ENCODE data around the gene MB.

MB gene

DNA sequence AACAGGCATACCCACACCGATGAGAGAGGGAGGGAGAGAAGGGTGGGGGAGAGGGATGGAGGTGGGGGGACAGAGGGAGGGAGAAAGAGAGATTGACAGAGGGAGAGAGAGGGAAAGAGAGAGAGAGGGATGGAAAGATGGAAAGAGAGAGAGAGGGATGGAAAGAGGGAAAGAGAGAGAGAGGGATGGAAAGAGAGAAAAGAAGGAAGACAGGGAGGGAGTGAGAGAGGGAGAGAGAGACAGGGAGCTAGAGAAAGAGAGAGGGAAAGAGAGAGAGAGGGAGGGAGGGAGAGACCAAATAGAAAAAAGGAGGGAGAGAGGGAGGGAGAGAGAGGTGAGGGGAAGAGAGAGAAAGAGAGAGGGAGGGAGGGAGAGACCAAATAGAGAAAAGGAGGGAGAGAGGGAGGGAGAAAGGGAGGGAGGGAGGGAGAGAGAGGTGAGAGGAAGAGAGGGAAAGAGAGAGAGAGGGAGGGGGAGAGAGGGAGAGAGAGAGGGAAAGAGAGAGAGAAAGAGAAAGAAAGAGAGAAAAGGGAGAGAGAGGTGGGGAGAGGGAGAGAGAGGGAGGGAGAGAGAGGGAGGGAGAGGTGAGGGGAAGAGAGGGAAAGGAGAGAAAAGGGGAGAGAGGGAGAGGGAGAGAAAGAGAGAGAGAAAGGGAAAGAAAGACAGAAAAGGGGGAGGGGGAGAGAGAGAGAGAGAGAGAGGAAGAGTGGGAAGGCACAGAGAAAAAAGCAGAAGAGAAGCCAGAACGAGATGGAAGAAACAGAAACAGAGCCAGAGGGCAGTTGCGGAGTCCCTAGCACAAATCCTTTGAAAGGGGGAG, 23.8 kb downstream of the MB start:
- TF ChIP-seq POLR2AphosphoS5 (IDR thresholded peaks at IDR 0.05; ENCODE audit: borderline replicate concordance, low read depth, low read length) = no peak

DNA sequence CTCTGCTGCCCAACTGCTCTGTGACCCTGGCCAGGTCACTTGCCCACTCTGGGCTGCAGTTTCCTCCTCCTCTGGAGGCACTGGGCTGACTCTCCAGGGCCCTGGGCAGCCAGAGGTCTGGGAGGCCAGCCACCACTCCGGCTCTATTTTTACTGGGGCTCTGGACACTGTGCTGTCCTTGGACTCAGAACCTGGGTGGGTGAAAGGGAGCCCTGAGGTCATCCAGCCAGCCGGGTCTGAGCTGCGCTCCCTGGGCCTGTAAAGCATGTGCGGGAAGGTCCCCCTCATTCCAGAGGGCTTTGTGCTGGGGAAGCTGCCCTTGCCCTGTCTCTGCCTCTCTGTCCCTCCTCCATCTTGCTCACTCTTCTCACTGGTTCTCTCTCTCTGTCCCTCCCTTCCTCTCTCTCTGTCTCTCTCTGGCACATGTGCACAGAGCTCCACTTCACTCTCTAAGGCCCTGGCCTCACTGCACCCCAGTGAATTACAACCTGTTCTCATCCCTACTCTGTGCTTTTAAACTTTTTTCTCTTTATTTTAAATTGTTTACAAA, 24.6 kb downstream of the MB start:
- no peak overlapping the region for H3K4me3 ChIP-seq
- no peak overlapping the region for H3K9ac ChIP-seq (ENCODE audit: insufficient read length)
- TF ChIP-seq EZH2 (IDR thresholded peaks at IDR 0.05) (no peak), POLR2AphosphoS5 (IDR thresholded peaks at IDR 0.05; ENCODE audit: borderline replicate concordance, low read depth, low read length) (no peak), FOXP2 (optimal IDR thresholded peaks at IDR 0.05; ENCODE audit: control extremely low read depth, extremely low read length, insufficient read depth) (no peak)
- no peaks in the 10 kb centered on the region for H3K36me3 ChIP-seq (ENCODE audit: insufficient read depth, low read length)
- no peak for DNase-seq (ENCODE audit: low read depth, low spot score)
- H3K27ac ChIP-seq = no peak overlapping the region
- H3K9me3 ChIP-seq (ENCODE audit: low read depth, low read length) = no peaks in the 10 kb centered on the region

More for the DNA sequence above, 23.8 kb downstream of the MB start:
- Histone ChIP-seq H3K4me3 (no peak overlapping the region), H3K9ac (ENCODE audit: insufficient read length) (no peak overlapping the region), H3K36me3 (ENCODE audit: insufficient read depth, low read length) (no peaks in the 10 kb centered on the region), H3K9me3 (ENCODE audit: low read depth, low read length) (no peaks in the 10 kb centered on the region), H3K27ac (no peak overlapping the region)
- DNase-seq (ENCODE audit: low read depth, low spot score) = no peak

GRCh38 chr22:35591714-35592417, 25.3 kb downstream of the MB start:
- H3K9me3 ChIP-seq (ENCODE audit: low read depth, low read length) = no peaks in the 10 kb centered on the region
- H3K27ac ChIP-seq = no peak overlapping the region
- no peak overlapping the region for H3K4me3 ChIP-seq
- TF ChIP-seq FOXP2 (optimal IDR thresholded peaks at IDR 0.05; ENCODE audit: control extremely low read depth, extremely low read length, insufficient read depth) = no peak
- TF ChIP-seq EZH2 (IDR thresholded peaks at IDR 0.05) = no peak
- TF ChIP-seq POLR2AphosphoS5 (IDR thresholded peaks at IDR 0.05; ENCODE audit: borderline replicate concordance, low read depth, low read length) = no peak
- H3K9ac ChIP-seq (ENCODE audit: insufficient read length) = no peak overlapping the region
- no peak for DNase-seq (ENCODE audit: low read depth, low spot score)
- H3K36me3 ChIP-seq (ENCODE audit: insufficient read depth, low read length) = no peaks in the 10 kb centered on the region

DNA sequence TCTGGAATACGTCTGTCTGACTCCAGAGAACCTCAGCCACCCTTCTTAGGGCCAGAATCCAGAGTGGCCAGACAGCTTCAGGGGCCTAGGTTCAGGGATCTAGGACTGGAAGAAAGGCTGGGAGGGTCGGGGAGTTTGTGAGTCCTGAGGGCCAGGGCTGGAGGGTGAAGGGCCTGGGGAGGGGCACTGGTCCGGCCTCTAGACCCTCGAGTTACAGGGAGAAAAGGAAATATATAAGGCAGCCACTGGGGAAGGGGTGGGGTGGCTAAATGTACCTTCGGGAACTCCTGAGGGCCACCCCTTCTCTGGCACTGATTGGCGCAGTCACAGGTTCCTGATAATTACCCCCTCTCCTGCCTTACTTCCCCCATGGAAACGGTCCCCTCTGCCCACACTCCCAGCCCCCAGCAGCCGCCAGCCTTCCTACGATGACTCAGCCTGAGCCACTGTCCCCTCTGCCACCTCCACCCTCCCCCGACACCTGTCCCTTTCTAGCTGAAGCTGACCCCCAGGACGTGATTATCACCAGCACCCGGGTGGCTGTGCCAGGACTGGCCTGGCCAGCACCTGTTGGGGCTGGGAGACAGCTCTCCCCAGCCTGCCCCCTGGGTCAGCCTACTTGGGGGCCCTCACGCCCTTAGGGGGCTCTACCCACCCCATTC, 26.4 kb downstream of the MB start:
- H3K9me3 ChIP-seq (ENCODE audit: low read depth, low read length) = no peaks in the 10 kb centered on the region
- no peaks in the 10 kb centered on the region for H3K36me3 ChIP-seq (ENCODE audit: insufficient read depth, low read length)
- H3K27ac ChIP-seq = no peak overlapping the region
- no peak overlapping the region for H3K9ac ChIP-seq (ENCODE audit: insufficient read length)
- no peak overlapping the region for H3K4me3 ChIP-seq
- DNase-seq (ENCODE audit: low read depth, low spot score) = no peak
- no peak for TF ChIP-seq POLR2AphosphoS5 (IDR thresholded peaks at IDR 0.05; ENCODE audit: borderline replicate concordance, low read depth, low read length)
- TF ChIP-seq FOXP2 (optimal IDR thresholded peaks at IDR 0.05; ENCODE audit: control extremely low read depth, extremely low read length, insufficient read depth) = no peak

GRCh38 chr22:35589756-35590093, 27.4 kb downstream of the MB start:
- no peak for DNase-seq (ENCODE audit: low read depth, low spot score)
- Histone ChIP-seq H3K4me3 (no peak overlapping the region), H3K9ac (ENCODE audit: insufficient read length) (no peak overlapping the region)

DNA sequence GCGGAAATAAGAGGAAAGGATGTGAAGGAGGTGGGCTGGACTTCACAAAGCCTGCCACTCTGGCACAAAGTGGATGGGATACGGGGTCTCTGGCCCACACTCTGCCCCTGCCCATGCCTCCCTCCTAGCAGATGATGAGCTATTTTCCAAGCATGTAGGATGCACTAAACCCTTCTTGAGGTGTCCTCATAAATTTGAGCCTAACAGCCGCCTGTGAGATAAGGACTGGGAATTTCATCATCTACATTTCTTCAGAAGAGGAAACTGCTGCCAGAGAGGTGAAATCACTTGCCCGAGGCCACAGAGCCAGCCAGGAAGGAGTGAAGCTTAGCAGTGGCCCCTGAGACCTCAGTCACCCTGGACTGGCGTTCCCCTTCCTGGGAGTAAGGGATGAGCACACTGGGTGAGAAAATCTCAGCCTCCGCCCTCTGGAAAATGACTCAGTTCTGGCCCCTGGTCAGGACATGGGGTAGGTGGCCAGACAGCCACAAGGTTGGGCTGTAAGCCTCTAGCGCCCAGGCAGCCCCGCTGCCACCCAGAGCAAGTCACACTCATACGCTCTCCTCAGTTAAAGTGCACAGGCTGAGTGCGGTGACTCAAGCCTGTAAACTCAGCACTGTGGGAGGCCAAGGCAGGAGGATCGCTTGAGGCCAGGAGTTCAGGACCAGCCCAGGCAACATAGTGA, 27.9 kb downstream of the MB start:
- H3K9me3 ChIP-seq (ENCODE audit: low read depth, low read length) = no peaks in the 10 kb centered on the region
- no peak overlapping the region for H3K9ac ChIP-seq (ENCODE audit: insufficient read length)
- DNase-seq (ENCODE audit: low read depth, low spot score) = no peak
- TF ChIP-seq FOXP2 (optimal IDR thresholded peaks at IDR 0.05; ENCODE audit: control extremely low read depth, extremely low read length, insufficient read depth) (no peak), POLR2AphosphoS5 (IDR thresholded peaks at IDR 0.05; ENCODE audit: borderline replicate concordance, low read depth, low read length) (no peak), EZH2 (IDR thresholded peaks at IDR 0.05) (no peak)
- H3K36me3 ChIP-seq (ENCODE audit: insufficient read depth, low read length) = no peaks in the 10 kb centered on the region
- H3K4me3 ChIP-seq = no peak overlapping the region
- H3K27ac ChIP-seq = no peak overlapping the region

More at GRCh38 chr22:35589756-35590093, 27.4 kb downstream of the MB start:
- H3K36me3 ChIP-seq (ENCODE audit: insufficient read depth, low read length) = no peaks in the 10 kb centered on the region
- H3K9me3 ChIP-seq (ENCODE audit: low read depth, low read length) = no peaks in the 10 kb centered on the region
- no peak for TF ChIP-seq POLR2AphosphoS5 (IDR thresholded peaks at IDR 0.05; ENCODE audit: borderline replicate concordance, low read depth, low read length)
- TF ChIP-seq EZH2 (IDR thresholded peaks at IDR 0.05) = no peak
- TF ChIP-seq FOXP2 (optimal IDR thresholded peaks at IDR 0.05; ENCODE audit: control extremely low read depth, extremely low read length, insufficient read depth) = no peak
- H3K27ac ChIP-seq = no peak overlapping the region

- Histone ChIP-seq H3K27ac (no peak overlapping the region), H3K4me3 (no peak overlapping the region), H3K36me3 (ENCODE audit: insufficient read depth, low read length) (no peaks in the 10 kb centered on the region), H3K9ac (ENCODE audit: insufficient read length) (no peak overlapping the region), H3K9me3 (ENCODE audit: low read depth, low read length) (no peaks in the 10 kb centered on the region)
- TF ChIP-seq EZH2 (IDR thresholded peaks at IDR 0.05) = no peak
- TF ChIP-seq FOXP2 (optimal IDR thresholded peaks at IDR 0.05; ENCODE audit: control extremely low read depth, extremely low read length, insufficient read depth) = no peak
- no peak for TF ChIP-seq POLR2AphosphoS5 (IDR thresholded peaks at IDR 0.05; ENCODE audit: borderline replicate concordance, low read depth, low read length)
- DNase-seq (ENCODE audit: low read depth, low spot score) = no peak
These were observed 29.2 kb downstream of the MB start for GRCh38 chr22:35587896-35588295.

DNA sequence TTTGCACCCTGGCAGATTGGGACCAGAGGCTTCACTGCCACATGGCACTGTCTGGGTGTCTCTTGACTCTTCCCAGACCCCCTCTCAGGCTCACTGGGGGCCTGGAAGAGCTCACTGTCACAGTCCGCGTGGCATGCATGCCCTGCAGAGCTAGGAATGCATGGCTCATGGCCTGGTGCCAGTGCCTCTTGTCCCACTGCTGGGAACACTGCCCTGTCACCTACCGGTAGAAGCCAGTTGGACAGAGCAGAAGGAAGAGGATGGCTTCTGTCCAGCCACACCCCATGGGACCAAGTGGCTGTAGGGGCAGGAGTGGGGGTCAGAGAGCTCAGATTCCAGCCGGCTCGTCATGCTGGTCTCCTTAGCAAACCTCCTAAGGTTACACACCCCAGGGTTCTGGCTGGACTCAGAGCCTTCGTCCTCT, 29.7 kb downstream of the MB start:
- H3K9me3 ChIP-seq (ENCODE audit: low read depth, low read length) = no peaks in the 10 kb centered on the region
- H3K27ac ChIP-seq = no peak overlapping the region
- no peaks in the 10 kb centered on the region for H3K36me3 ChIP-seq (ENCODE audit: insufficient read depth, low read length)
- no peak for DNase-seq (ENCODE audit: low read depth, low spot score)
- no peak overlapping the region for H3K9ac ChIP-seq (ENCODE audit: insufficient read length)
- TF ChIP-seq FOXP2 (optimal IDR thresholded peaks at IDR 0.05; ENCODE audit: control extremely low read depth, extremely low read length, insufficient read depth) (no peak), EZH2 (IDR thresholded peaks at IDR 0.05) (no peak), POLR2AphosphoS5 (IDR thresholded peaks at IDR 0.05; ENCODE audit: borderline replicate concordance, low read depth, low read length) (no peak)
- H3K4me3 ChIP-seq = no peak overlapping the region

Data from SK-N-MC (cell line).